Hepatocyte (in vitro differentiated cells): Measurements from ENCODE around the gene PDE7B.

ENCODE experiments used
- EZH2 ChIP-seq: fragments of 200-600 bp; sonication (generic); IDR thresholded peaks from 2 replicates; pipeline ENCODE4 v1.6.1; 2016; ENCODE audit warnings: antibody characterized with exemption, mild to moderate bottlenecking, borderline replicate concordance
- TF ChIP-seq, protein P1 (sequence below): fragments of 200-600 bp; sonication (generic); IDR thresholded peaks from 2 replicates; pipeline ENCODE4 v1.5.1; 2016; ENCODE audit warnings: antibody characterized with exemption, mild to moderate bottlenecking; ENCODE audit not compliant: poor library complexity

DNA sequence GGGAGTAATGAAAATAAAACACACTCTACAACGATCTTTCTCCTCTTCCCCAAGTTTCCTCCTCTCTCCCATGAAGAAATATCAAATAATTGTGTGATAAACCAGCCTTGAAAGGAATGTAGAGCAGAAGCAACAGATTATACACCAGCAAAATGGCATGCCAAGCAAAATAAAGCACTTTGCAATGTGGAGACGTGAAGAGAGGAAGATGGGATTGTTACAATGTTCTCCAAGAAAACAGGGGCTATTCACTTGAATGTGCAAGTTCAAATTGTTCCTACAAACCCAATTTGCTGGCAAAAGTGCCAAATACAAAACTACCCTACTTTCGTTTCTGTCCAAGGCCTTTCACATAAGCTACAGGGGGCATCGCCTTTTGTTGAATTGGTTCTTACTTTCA is 185.1 kb downstream of the PDE7B start:
- TF ChIP-seq, protein P1, sequence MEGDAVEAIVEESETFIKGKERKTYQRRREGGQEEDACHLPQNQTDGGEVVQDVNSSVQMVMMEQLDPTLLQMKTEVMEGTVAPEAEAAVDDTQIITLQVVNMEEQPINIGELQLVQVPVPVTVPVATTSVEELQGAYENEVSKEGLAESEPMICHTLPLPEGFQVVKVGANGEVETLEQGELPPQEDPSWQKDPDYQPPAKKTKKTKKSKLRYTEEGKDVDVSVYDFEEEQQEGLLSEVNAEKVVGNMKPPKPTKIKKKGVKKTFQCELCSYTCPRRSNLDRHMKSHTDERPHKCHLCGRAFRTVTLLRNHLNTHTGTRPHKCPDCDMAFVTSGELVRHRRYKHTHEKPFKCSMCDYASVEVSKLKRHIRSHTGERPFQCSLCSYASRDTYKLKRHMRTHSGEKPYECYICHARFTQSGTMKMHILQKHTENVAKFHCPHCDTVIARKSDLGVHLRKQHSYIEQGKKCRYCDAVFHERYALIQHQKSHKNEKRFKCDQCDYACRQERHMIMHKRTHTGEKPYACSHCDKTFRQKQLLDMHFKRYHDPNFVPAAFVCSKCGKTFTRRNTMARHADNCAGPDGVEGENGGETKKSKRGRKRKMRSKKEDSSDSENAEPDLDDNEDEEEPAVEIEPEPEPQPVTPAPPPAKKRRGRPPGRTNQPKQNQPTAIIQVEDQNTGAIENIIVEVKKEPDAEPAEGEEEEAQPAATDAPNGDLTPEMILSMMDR: no peak
- TF ChIP-seq EZH2: no peak
